Measurements from ENCODE around the gene RASGRF1.

GRCh38 chr15:79016527-79017170 lies 73.9 kb downstream of the RASGRF1 start:
- TF ChIP-seq CTCF (conservative IDR thresholded peaks at IDR 0.05; ENCODE audit: low read depth, low read length) (no peak), EZH2 (IDR thresholded peaks at IDR 0.05; ENCODE audit: low read length, unreplicated experiment) (no peak)
